ENCODE measurements around the gene MYL10. TPM values are rescaled to one million over a fixed set of nuclear protein-coding genes. Genes with fewer than 3 reads are reported as not detected.
A peak's percentile ranks its signal among the peaks of the same experiment; 100 is the strongest.

Gene MYL10
- total RNA-seq, 2 donors from 2014 or later = not detected

GRCh38 chr7:101599787-101600186 lies 29.3 kb downstream of the MYL10 start:
- no peak overlapping the region for H3K27ac ChIP-seq
- no peaks in the 10 kb centered on the region for H3K4me1 ChIP-seq
- DNase-seq = no peak
- no peak overlapping the region for H3K9ac ChIP-seq (ENCODE audit: low read depth in 2 of 2, low read length in 2 of 2)
- H3K4me3 ChIP-seq = no peak overlapping the region
- no peaks in the 10 kb centered on the region for H3K9me3 ChIP-seq
- intact Hi-C loops (cut with DNase I) = loop anchor here (10.0 kb wide), 2 partner anchors 215 to 635 kb away; partner anchors contain the start of gene CUX1
- TF ChIP-seq CTCF (IDR thresholded peaks at IDR 0.05) = no peak
- H3K36me3 ChIP-seq = no peaks in the 10 kb centered on the region
- no peaks in the 10 kb centered on the region for H3K27me3 ChIP-seq

- Histone ChIP-seq H3K36me3 (no peaks in the 10 kb centered on the region), H3K27ac (no peak overlapping the region), H3K4me3 (no peak overlapping the region), H3K4me1 (no peaks in the 10 kb centered on the region), H3K9me3 (no peaks in the 10 kb centered on the region), H3K9ac (ENCODE audit: low read depth in 2 of 2, low read length in 2 of 2) (peak overlapping the region in 1 of 2 donors; percentile 74), H3K27me3 (no peaks in the 10 kb centered on the region)
- no peak for DNase-seq
- no peak for TF ChIP-seq CTCF (IDR thresholded peaks at IDR 0.05)
- intact Hi-C loops (cut with DNase I) = no loop called here
Measured at GRCh38 chr7:101598986-101599771, 29.9 kb downstream of the MYL10 start.

GRCh38 chr7:101598422-101598985 lies 30.6 kb downstream of the MYL10 start:
- H3K9ac ChIP-seq (ENCODE audit: low read depth in 2 of 2, low read length in 2 of 2) = peak overlapping the region; percentile 57 to 74
- peak; percentile 95 for DNase-seq
- H3K4me3 ChIP-seq = no peak overlapping the region
- no peak for TF ChIP-seq CTCF (IDR thresholded peaks at IDR 0.05)
- no peaks in the 10 kb centered on the region for H3K27me3 ChIP-seq
- H3K27ac ChIP-seq = no peak overlapping the region
- intact Hi-C loops (cut with DNase I) = no loop called here
- H3K36me3 ChIP-seq = no peaks in the 10 kb centered on the region
- no peaks in the 10 kb centered on the region for H3K4me1 ChIP-seq
- no peaks in the 10 kb centered on the region for H3K9me3 ChIP-seq

- Histone ChIP-seq H3K27me3 (no peaks in the 10 kb centered on the region), H3K9me3 (no peaks in the 10 kb centered on the region), H3K4me3 (no peak overlapping the region), H3K9ac (ENCODE audit: low read depth in 2 of 2, low read length in 2 of 2) (peak overlapping the region; percentile 57 to 74), H3K36me3 (no peaks in the 10 kb centered on the region), H3K4me1 (no peaks in the 10 kb centered on the region), H3K27ac (no peak overlapping the region)
- no peak for TF ChIP-seq CTCF (IDR thresholded peaks at IDR 0.05)
- intact Hi-C loops (cut with DNase I) = no loop called here
- no peak for DNase-seq
Measured at GRCh38 chr7:101597941-101598340, 31.2 kb downstream of the MYL10 start.

- no peak for DNase-seq
- Histone ChIP-seq H3K4me1 (no peaks in the 10 kb centered on the region), H3K9me3 (no peaks in the 10 kb centered on the region), H3K4me3 (no peak overlapping the region), H3K9ac (ENCODE audit: low read depth in 2 of 2, low read length in 2 of 2) (no peak overlapping the region), H3K27me3 (no peaks in the 10 kb centered on the region), H3K36me3 (no peaks in the 10 kb centered on the region), H3K27ac (no peak overlapping the region)
- TF ChIP-seq CTCF (IDR thresholded peaks at IDR 0.05) = no peak
- intact Hi-C loops (cut with DNase I) = no loop called here
Measured at GRCh38 chr7:101596898-101597297, 32.2 kb downstream of the MYL10 start.
